Measurements from ENCODE around the gene RND3.

The RND3 gene

DNA sequence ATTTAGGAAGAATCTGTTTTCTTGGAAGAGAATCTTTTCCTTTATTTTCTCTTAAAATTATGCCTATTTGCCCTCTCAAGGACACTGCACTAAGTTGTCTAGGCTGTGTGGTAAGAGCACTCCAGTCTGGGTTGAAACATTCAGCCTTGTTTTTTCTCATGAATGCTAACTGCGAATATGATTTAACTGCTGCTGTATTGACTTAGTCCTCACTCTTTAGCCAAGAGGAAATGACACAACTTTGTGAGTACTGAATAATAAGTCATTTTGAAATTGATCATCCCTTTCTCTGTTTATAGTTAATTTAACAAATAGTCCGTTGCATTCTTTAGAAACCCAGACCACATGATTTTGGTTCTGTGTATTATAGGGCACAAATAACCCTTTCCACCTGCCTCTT lies 4.5 kb upstream of the RND3 start:
- DNase-seq = no peak

DNA sequence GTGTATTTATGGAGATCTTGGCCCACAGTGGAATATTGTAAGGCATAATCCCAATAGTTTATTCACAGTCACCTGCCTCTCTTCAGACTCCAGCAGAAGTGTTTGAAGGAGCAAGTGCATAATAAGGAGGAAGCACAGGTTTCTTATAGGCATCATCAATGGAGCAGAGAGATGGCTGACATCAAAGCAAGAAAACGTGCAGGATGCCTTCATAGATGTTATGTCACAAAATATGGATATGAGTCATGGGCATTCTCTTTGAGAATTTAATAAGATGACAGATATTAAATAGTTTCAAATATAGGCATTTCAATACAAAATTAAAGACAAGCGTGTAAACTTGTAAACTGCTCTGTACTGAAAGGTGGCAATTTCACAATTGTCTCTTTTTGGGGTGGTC lies 4.0 kb upstream of the RND3 start:
- DNase-seq = no peak

DNA sequence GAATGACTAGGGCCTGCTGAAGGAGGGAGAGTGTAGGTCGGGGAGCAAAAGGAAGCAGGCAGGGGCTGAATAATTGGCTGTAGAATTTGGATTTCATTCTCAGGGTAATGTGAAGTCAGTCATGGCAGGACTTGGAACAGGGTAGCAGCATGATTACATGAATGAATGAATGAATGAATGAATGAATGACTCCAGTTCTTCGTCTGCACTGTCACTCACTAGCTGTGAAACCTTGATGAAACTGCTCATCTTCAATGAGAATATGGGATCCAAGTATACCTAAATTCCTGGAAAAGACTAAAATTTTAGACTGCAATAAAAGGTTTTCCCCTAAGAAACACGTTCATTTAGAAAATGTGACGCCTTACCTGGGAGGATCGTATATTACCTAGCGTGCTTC lies 3.0 kb upstream of the RND3 start:
- no peak for DNase-seq

DNA sequence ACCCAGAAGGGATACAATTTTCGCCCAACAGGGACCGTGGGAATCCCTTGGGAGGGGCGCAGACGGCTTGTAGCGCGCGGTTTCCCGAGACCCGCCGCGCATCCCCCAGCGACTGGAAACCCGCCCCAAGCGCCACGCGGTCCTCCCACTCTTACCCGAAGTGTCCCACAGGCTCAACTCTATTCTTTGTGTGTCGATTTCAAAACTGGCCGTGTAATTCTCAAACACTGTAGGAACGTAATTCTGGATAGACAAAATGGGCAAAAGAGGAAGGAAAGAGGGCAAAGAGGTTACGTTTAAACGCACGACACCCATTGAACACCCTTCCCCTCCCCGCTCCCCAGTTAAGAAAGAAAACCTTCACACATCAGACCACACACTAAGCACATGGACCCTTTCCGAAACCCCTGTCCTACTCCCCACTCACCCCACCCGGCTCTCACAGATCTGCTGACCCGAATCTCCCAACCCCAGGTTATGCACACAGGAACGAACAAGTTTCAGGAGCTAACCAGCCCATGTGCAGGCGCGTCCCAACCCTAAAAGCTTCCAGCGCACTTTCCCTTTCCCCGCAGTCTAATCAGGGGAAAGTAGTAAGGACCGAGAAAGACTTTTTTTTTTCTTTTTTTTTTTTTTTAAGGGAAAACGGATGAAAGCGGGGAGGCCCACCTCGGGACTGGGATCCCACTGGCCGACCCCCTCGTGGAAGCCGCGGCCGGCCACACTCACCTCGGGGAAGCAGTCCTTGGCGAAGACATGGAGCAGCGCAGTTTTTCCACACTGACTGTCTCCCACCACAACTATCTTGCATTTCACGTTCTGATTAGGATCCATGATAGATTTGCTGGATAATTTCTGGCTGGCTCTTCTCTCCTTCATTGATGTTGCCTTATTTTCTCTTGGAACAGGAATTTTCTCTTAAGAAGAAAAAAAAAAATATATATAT lies 655 bp downstream of the RND3 start:
- no peak for DNase-seq

DNA sequence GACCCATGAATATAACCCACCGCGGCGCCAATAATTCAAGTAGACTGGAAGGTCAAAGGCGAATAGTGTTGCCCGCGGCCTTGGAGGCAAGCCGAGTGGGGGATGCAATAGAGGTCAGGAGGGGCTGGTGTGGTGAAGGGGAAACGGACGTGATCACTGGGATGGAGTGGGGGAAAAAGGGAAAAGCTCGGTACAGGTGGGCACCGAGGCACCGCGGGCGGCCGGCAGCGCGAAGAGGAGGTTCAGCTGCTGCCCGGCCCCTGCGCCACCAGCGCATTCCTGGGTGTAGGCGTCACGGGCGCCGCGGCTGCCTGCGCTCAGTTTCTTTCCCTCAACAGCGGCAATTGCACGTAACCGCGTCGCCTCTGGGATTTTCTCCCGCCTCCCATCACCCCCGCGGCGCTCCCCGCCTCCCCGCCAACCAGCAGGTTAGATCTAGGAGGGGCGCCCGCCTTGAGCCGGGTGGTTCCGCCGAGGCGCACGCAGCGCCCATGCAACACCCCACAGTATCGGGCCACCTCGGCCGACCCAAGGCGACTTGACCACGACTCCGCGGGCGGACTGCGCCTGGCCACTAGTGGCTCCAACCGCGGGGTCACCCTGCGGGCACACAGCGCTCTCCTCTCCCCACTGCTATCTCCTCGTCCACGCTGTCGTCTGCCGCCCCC lies 1.5 kb downstream of the RND3 start:
- DNase-seq = no peak

DNA sequence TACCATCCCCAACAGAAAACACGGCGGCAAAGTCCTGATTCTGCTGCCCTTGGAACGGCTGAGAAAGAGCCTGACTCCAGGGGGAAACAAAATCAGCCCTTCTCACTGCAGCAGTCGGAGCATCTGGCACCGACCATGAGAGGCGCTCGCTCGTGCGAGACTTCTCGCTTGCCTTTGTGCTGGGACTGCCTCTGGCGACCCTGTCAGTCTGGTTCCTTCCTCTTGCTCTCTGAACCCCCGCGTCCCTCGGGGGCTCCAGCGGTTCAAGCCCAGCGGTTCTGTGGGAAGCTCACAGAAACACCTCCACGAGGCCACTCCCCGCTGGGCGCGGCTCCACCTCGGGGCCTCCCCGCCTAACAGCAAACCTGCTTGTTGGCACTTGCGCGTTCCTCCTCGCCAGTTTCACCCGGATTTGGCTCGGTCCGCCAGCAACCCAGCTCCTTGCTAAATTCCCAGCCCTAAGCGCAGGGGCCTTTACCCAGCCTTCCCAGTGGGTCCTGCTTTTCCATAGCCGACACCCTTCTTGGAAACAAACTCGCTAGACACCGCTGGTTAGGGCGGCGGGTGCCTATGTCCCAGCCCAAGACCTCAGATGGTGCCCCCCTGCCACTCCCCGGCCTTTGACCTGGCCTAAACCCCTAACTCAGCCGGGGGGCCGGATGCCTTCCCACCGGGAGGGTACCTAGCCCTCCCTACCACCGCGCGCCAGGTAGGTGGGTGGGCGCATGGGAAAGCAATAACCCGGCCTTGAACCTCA lies 2.2 kb downstream of the RND3 start:
- no peak for DNase-seq

DNA sequence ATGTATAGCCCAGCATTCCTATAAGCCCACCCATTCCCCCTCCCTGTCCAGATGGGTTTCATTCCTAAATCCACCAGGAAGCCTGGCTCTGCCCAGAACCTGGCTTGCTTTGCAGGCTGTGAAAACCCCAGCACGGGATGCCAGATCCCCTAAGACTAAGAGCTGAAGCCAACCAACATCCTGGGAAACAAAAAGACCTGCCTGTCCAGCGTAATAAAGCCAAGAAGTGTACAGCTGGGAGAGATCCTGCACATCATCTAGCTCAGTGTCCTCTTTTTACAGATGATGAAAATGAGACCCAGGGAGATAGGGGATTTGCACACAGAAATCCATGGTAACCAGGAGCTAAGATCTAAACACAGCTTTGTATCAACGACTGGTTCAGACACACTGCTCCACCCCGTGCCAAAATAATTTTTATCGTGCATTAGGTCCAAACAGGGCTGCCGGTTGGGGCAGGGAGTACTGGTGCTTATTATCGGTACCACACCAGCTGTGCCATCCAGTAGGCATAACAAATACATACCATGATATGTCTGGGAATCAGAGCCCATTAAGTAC lies 2.9 kb downstream of the RND3 start:
- no peak for DNase-seq

DNA sequence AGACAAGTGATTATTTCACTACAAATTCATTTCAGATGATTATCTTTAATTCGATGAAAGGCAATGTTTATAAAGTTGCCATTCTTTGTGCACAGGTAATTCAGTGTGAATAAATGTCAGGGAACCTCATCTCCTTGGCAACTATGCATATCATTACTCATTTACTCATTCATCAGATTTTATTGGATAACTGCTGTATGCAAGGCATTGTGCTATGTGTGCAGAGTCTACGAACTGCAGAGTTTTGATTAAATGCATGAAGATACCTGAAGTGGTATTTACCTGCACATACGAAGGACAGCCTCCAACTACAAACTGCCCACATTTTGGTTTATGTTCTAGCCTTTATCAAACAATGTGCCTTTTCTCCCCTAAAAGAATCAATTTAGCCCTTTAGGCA lies 3.5 kb downstream of the RND3 start:
- DNase-seq = no peak

DNA sequence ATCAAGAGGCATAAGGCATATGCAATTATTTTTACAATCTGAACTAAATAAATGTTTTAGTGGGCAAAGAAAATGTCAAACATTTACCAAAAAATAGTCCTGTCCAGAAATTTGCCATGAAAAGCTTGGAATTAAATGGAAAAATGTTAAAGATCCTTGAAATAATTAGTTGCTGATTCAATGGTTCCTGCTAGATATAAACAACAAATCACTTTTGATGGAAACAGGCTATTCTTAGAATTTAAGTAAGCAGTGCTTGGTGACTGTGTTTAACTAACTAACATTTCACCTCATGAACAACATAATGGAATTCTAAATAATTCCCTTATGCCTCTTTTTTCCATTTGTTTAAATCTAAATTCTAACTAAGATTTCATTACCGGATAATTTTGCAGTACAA lies 3.9 kb downstream of the RND3 start:
- no peak for DNase-seq

DNA sequence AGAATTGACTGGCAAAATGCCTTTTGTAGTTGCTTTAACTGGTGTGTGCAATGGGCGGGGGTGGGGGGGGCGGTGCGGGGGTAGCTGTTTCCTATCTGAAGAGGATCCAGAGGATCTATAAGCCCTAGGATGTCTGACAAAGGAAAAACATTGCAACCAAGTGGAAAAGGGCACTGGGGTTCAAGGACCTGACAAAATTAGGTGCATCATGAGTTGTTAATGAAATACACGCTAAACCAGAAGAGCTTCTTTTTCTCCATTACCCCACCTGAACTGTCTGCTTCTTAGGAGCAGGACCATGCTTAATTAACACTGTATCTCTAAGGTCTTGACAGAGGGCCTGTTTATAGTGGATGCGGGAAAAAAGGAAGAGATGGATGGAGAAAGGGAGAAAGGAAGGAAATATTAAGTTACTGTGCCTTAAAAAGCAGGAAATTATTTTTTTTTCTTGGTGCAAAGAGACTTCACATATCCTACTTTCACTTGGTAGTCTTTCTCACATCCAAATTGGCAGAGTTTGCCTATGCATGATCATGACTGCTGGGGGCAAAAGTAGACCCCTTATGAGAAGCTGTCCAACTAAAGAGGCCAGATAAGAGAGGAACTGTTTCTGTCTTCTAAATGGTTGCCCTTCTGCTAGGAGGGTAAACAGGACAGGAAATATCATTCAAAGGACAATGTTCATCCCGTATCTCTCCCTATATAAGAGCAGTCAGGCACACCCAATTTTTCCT lies 4.6 kb downstream of the RND3 start:
- DNase-seq = no peak

DNA sequence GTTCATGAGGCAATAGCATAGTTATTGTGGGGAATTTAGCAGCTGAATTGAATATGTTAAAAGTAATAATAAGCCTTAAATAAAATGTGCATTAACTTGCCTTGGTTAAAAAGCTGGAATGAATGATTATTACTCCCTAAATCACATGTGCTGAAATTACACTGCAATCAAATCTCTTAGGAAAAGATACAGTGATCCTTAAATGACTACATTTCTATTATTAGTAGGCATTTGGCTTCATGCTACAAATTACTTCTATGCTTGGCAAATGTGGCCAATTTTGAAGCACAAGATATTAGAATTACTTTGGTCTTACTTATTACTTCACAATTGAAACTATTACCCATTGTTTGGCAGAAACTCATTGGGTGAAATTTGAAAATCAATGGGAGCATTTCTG lies 5.4 kb downstream of the RND3 start:
- DNase-seq = no peak

DNA sequence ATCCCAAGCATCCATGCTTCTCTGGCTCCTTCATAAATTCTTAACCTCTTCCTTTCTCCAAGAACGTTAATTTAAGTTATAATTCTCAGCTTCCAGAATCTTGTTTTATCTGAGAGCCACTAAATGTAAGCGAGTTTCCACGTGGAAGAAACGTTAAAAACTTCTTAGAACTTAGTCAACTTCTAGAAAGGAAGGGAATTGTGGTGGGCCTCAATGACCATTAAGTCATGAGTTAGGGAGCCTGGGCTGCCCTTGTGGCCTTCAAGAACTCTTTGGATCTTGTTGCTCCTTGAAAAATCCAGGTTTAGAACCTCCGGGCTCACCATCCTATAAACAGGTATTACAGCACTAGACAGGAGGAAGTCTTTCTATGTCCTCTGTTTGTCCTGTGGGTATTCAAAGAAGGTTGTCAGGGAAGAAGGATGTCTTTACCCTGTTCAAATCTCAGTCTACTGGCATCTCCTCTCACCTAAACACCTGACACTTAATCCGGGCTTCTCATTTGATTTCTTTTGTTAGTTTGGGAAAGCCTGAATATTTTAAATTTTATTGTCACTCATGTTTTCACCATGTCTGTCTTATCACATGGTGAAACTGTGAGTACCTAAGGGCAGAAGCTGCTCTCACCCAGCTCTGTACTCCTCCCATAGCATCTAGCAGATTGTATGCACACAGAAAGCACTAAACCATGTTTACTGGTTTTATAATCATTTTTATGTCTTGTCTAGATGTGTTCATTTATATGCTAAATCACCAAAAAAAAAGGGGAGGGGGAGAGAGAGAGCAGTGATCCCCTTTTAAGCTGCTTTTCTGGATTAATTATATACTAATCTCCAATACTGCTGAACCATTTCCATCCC lies 6.3 kb downstream of the RND3 start:
- DNase-seq = no peak

DNA sequence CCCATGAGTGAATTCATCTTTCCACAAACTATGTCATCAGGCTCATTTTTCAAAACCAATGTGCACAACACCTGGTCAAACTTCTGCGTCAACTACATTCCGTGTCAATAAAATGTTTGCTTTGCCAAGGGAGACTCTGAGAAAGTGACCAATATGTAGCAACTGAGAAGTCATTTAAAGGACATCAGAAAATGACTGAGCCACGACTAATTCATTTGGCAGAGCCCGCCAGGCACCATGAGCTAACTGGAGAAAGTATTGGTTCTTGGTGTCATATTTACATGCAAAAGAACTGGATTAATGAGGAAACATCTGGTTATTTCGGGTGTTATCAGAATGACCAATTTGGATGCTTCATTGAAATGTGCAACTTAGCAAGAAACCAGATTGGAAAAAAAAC lies 7.2 kb downstream of the RND3 start:
- DNase-seq = no peak

DNA sequence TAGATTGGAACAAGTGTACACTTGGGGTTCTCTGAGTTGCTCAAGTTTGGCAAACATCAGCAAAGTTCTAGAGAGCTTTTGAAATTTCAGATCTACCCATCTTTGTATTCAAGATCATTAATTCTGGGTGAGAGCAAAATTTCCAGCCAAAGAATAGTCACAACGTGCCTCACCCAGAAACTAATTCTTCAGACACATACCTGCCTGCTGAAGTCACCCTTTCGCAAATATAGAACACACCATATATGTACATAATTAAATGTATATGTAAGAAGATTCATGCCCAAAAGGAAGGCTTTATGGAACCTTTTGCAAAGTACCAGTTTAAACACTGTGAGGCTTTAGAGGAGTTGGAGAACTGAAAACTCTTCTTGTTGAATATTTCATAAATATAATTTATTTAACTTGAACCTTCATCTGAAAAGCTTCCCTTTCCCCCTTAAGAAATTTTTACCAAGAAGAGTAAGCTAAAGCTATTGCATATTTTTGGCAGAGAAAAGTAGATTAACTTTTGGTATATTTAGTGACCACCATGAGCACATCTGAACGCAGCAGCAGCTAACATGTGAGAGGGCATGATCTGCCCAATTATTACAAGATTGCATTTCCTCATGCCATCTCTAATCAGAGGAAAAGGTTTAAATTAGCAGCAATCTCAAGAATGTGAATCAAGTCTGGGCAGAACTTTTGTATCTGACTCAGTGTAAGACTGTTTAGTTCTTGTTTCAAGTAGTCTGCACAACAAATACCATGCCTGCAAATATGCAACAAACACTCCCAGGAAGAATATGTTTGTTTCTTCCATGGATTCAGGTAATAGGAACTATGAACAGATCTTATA lies 8.2 kb downstream of the RND3 start:
- DNase-seq = no peak

DNA sequence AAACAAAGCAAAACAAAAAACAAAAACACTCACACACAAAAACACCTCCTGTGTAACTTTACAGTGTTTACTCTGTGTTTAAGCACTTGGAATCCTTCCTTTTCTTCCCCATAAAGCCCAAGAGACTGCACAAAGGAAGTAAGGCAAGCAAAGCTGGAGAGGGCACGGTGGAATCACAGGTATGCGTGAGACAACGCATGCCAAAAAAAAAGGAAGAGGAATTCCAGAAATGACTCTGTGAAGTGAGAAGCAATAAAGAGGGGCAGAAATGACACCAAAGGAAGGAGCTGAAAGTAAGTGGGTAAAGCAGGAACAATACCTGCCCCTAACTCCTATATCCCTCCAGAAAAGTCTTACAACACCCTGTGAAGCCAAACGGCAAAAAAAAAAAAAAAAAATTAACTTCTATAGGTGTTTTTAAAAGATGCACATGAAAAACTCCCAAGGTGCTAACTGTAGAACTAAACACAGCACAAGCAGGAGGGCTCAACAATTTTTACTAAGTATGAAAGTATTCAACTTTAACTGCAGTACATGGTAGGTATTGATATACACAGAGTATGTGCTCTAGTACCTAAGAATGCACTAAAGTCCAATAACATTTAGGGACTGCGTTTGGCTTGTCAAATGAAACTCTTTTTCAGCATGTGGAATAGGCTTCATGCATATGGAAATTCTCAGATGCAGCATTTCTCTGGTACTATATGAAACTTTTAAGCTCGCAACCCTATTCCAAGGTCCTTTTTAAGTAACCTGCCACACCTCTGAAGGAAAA lies 9.1 kb downstream of the RND3 start:
- DNase-seq = no peak

DNA sequence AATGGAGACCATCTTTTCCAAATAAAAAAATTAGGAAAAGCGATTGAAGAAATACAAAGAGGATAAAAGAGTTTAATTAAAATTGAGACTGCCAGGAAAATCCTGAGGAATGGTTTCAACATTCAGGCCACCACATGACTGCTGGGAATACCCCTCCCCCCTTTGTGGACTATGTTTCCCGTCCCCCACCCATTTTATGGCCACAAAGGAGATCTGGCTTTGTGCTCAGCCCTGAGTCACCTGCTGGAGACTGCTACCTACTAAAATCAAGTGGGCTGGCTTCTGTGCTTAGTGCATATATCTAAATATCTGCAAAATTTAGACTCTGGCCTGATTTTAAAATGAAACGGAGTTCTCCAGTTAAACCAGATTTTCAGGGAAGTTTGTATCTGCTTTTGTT lies 10.1 kb downstream of the RND3 start:
- DNase-seq = no peak

DNA sequence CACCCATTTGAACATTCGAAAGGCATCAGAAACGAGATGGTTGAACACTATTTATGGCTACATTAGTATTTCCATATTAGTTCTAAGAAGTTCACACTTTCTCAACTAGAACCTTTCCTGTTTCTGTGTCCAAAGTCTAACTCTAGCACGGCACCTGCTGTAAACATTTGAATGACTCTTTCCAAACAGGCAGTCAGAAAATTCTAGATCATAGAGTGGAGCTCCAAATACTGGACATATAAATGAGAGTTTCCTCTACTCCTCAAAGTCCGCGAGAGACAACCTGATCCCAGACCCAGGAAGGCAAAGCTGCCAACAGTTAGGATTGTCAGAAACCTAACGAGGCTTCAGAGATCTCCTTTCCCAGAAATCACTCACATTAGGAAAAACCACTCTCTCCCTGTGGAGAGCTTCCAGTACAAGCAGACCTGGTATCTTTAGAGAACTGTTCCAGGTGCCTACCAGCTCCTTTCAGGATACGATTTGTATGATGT lies 10.6 kb downstream of the RND3 start:
- DNase-seq = no peak

DNA sequence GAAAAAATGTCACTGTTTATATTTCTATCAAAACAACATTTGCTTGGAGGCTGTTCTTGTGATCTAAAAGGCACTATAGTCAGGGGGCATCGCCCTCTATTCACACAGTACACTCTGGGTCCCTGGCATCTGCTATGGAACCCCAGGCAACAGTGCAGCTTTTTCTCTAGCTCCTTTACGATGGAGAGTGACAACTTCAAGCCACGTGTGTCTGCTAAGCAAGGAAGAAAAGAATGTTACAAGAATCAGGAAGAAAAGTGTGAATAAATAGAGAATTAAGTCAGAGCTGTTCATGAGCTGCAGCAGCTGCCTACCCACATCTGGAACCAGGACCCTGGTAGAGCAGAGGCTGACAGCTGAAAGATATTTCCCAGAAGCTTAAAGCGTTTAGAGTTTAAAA lies 11.2 kb downstream of the RND3 start:
- no peak for DNase-seq

DNA sequence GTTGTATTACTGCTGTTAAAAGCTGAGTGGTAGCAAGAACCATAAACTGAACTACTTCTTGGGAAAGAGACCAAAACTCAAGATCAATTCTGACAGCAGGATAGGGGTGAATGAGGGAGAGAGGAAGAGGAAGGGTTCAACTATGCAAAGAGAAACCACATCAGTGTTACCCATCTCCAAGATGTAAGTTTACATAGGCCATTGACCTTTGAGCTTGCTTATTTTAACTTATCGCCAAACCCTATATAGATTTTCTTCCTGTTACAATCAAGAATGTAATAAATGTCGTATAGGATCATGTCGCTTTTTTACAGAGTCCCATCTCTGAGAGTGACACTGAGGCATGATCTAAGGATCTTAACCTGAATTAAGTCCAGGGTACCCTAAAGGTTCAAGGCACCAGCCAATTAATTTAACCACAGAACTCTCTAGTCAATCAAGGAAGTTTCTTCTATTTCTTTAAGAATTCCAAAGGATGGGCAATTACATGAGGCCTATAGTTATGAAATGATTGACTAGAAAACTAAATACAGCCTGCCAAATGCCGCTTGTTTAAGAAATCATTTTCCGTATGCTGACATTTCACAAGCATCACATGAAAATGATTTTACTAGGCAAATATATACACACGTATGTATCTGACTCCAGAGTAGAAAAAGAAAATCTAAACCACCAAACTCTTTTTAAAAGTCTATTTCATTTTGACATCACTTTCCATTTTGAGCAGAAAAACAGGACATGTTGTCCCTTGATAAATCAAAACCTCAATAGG lies 11.8 kb downstream of the RND3 start:
- DNase-seq = no peak
